Activated CD8-positive, alpha-beta memory T cell treated with anti-CD3 and anti-CD28 coated beads, Interleukin-2, amount 50 U/mL, for 24 hours (primary cell): ENCODE data around the gene RANBP3.

ENCODE experiments used
- DNase-seq: peaks from one replicate; pipeline ENCODE4 v3.0.0-alpha.2; 2020; ENCODE audit errors: extremely low read depth

RANBP3 gene

GRCh38 chr19:5952193-5953029 lies 25.5 kb downstream of the RANBP3 start:
- DNase-seq = no peak

- no peak for DNase-seq
Observed at GRCh38 chr19:5951338-5951861, 26.5 kb downstream of the RANBP3 start.

- DNase-seq = no peak
Observed at GRCh38 chr19:5950741-5951140, 27.2 kb downstream of the RANBP3 start.

GRCh38 chr19:5949792-5950305 lies 28.1 kb downstream of the RANBP3 start:
- DNase-seq = no peak

- no peak for DNase-seq
Observed at GRCh38 chr19:5948752-5949564, 29.0 kb downstream of the RANBP3 start.

- no peak for DNase-seq
Observed at GRCh38 chr19:5947435-5947834, 30.5 kb downstream of the RANBP3 start.

- DNase-seq = no peak
Observed at GRCh38 chr19:5943623-5944022, 34.3 kb downstream of the RANBP3 start.

- no peak for DNase-seq
Observed at GRCh38 chr19:5943045-5943444, 34.9 kb downstream of the RANBP3 start.

GRCh38 chr19:5941673-5942072 lies 36.3 kb downstream of the RANBP3 start:
- no peak for DNase-seq

- no peak for DNase-seq
Observed at GRCh38 chr19:5940260-5941208, 37.4 kb downstream of the RANBP3 start.

GRCh38 chr19:5937550-5937949 lies 40.4 kb downstream of the RANBP3 start:
- DNase-seq = no peak

GRCh38 chr19:5936292-5936592 lies 41.7 kb downstream of the RANBP3 start:
- DNase-seq = no peak

GRCh38 chr19:5935473-5936291 lies 42.3 kb downstream of the RANBP3 start:
- no peak for DNase-seq

- no peak for DNase-seq
Observed at GRCh38 chr19:5934774-5935472, 43.0 kb downstream of the RANBP3 start.

- DNase-seq = no peak
Observed at GRCh38 chr19:5934069-5934401, 43.9 kb downstream of the RANBP3 start.

- DNase-seq = no peak
Observed at GRCh38 chr19:5933391-5934068, 44.4 kb downstream of the RANBP3 start.

GRCh38 chr19:5932609-5933262 lies 45.2 kb downstream of the RANBP3 start:
- DNase-seq = no peak

GRCh38 chr19:5932146-5932545 lies 45.8 kb downstream of the RANBP3 start:
- no peak for DNase-seq

- DNase-seq = no peak
Observed at GRCh38 chr19:5931251-5931650, 46.7 kb downstream of the RANBP3 start.
